Body of pancreas (tissue), 4 donors: Measurements from ENCODE around the gene NOBOX. TPM values are rescaled to one million over a fixed set of nuclear protein-coding genes. Genes with fewer than 3 reads are reported as not detected.

Source experiments
- ATAC-seq: fragments of 150-250 bp; one replicate; pipeline ENCODE4 v1.9.1; 2016
- DNase-seq, 4 donors: peaks; one replicate each; pipeline ENCODE4 v3.0.0-alpha.2; 2019
- H3K27ac ChIP-seq, 4 donors: fragments of 200-600 bp; sonication (generic); 1 replicate in 3 of 4; 2 replicates in 1 of 4; pipeline versions ENCODE4 v1.5.1 to v1.6.1; 2016 to 2019; ENCODE audit warnings: mild to moderate bottlenecking in 1 of 4, mixed read lengths in 1 of 4, moderate library complexity in 1 of 4
- H3K27me3 ChIP-seq, 2 donors: fragments of 200-600 bp; sonication (generic); one replicate each; pipeline ENCODE4 v1.6.0; 2016; ENCODE audit warnings: mild to moderate bottlenecking in 1 of 2
- H3K36me3 ChIP-seq, 2 donors: fragments of 200-600 bp; sonication (generic); replicated peaks in 1 of 2; 2 replicates each; pipeline ENCODE4 v1.5.1; 2016; ENCODE audit warnings: low read depth in 2 of 2; ENCODE audit not compliant: insufficient read depth in 1 of 2
- H3K4me1 ChIP-seq: fragments of 200-600 bp; sonication (generic); one replicate; pipeline ENCODE4 v1.6.0; 2016
- H3K4me3 ChIP-seq, 2 donors: fragments of 200-600 bp; sonication (generic); 1 replicate in 1 of 2; 2 replicates in 1 of 2; pipeline ENCODE4 v1.5.1; 2016 to 2019
- H3K9me3 ChIP-seq, 3 donors: fragments of 200-600 bp; sonication (generic); 1 replicate in 2 of 3; 2 replicates in 1 of 3; pipeline ENCODE4 v1.5.1; 2016
- CTCF ChIP-seq, 7 experiments: fragments of 450-650 bp in 4 of 7; fragments of 200-600 bp in 3 of 7; sonication (generic) in 3 of 7; IDR thresholded peaks; one replicate each; pipeline ENCODE4 v1.5.1; 2016 to 2019; ENCODE audit warnings: antibody characterized with exemption in 7 of 7
- POLR2A ChIP-seq, 3 donors: fragments of 450-650 bp; IDR thresholded peaks; one replicate each; pipeline ENCODE4 v1.6.1; 2016; ENCODE audit warnings: antibody characterized with exemption in 3 of 3, mild to moderate bottlenecking in 2 of 3
- WGBS, 2 donors: methylation state at CpG; one replicate each; pipeline ENCODE4 v1.1.5; 2017; 5-methylcytosine and 5-hydroxymethylcytosine counted together
- intact Hi-C: fragments of 100-400 bp; cut with DNase I; formaldehyde crosslinking; loops from one replicate; pipeline ENCODE4 v1.15.1; 2023
- total RNA-seq, 2 donors: library from RNA; depleted of rRNA; stranded (reverse); fragments of >200 nt; gene quantifications; one replicate each; pipeline ENCODE4 v1.1.0, GENCODE V29; 2016

Gene NOBOX
- total RNA-seq, 2 donors from 2014 or later = not detected

- Histone ChIP-seq H3K36me3 (no peaks in the 10 kb centered on the region), H3K4me1 (no peaks in the 10 kb centered on the region), H3K27ac (no peak overlapping the region), H3K9me3 (no peaks in the 10 kb centered on the region), H3K27me3 (no peaks in the 10 kb centered on the region), H3K4me3 (no peak overlapping the region)
- DNase-seq = no peak
- ATAC-seq = no peak
- no peak for TF ChIP-seq CTCF (IDR thresholded peaks at IDR 0.05)
- no peak for TF ChIP-seq POLR2A (IDR thresholded peaks at IDR 0.05)
- intact Hi-C loops = no loop called here
- 77 to 79% methylated on average over 9 of the region's 9 CpGs for WGBS, 2 donors
Observed at GRCh38 chr7:144398291-144398690, 5.2 kb downstream of the NOBOX start.

- ATAC-seq (no peak), DNase-seq (no peak)
- H3K27me3 ChIP-seq = no peaks in the 10 kb centered on the region
- H3K36me3 ChIP-seq = no peaks in the 10 kb centered on the region
- 58 to 67% methylated on average over 3 to 4 of the region's 4 CpGs for WGBS, 2 donors
- intact Hi-C loops = no loop called here
- H3K4me1 ChIP-seq = peaks cover under 1% of the 10 kb centered on the region
- no peaks in the 10 kb centered on the region for H3K9me3 ChIP-seq
- H3K4me3 ChIP-seq = no peak overlapping the region
- TF ChIP-seq CTCF (IDR thresholded peaks at IDR 0.05) (no peak), POLR2A (IDR thresholded peaks at IDR 0.05) (no peak)
- no peak overlapping the region for H3K27ac ChIP-seq
Observed at GRCh38 chr7:144397086-144397485, 6.4 kb downstream of the NOBOX start.

- Histone ChIP-seq H3K27me3 (no peaks in the 10 kb centered on the region), H3K36me3 (no peaks in the 10 kb centered on the region), H3K4me3 (no peak overlapping the region), H3K9me3 (no peaks in the 10 kb centered on the region), H3K27ac (no peak overlapping the region), H3K4me1 (peaks cover 6% of the 10 kb centered on the region)
- ATAC-seq (peak; percentile 71), DNase-seq (peak in 1 of 4 donors; percentile 25)
- no peak for TF ChIP-seq POLR2A (IDR thresholded peaks at IDR 0.05)
- peak; percentile 29 to 88 (median 77) for TF ChIP-seq CTCF (IDR thresholded peaks at IDR 0.05)
- intact Hi-C loops = no loop called here
- WGBS, 2 donors = 1% methylated on average over 8 of the region's 8 CpGs
Observed at GRCh38 chr7:144391823-144392255, 11.7 kb downstream of the NOBOX start.

GRCh38 chr7:144391014-144391413, 12.5 kb downstream of the NOBOX start:
- Histone ChIP-seq H3K36me3 (no peaks in the 10 kb centered on the region), H3K9me3 (no peaks in the 10 kb centered on the region), H3K27me3 (no peaks in the 10 kb centered on the region), H3K27ac (no peak overlapping the region), H3K4me1 (peaks cover 6% of the 10 kb centered on the region), H3K4me3 (no peak overlapping the region)
- 94 to 95% methylated on average over 4 of the region's 4 CpGs for WGBS, 2 donors
- no peak for DNase-seq
- no peak for ATAC-seq
- intact Hi-C loops = no loop called here
- no peak for TF ChIP-seq POLR2A (IDR thresholded peaks at IDR 0.05)
- TF ChIP-seq CTCF (IDR thresholded peaks at IDR 0.05) = no peak

- no peaks in the 10 kb centered on the region for H3K9me3 ChIP-seq
- H3K27ac ChIP-seq = no peak overlapping the region
Observed at GRCh38 chr7:144390481-144390880, 13.0 kb downstream of the NOBOX start.

More at GRCh38 chr7:144390481-144390880, 13.0 kb downstream of the NOBOX start:
- TF ChIP-seq CTCF (IDR thresholded peaks at IDR 0.05) (no peak), POLR2A (IDR thresholded peaks at IDR 0.05) (no peak)
- no peaks in the 10 kb centered on the region for H3K27me3 ChIP-seq
- intact Hi-C loops = no loop called here
- H3K4me3 ChIP-seq = no peak overlapping the region
- no peak for ATAC-seq
- WGBS, 2 donors = 58 to 64% methylated on average over 7 of the region's 7 CpGs
- no peak for DNase-seq
- H3K4me1 ChIP-seq = peaks cover 6% of the 10 kb centered on the region
- H3K36me3 ChIP-seq = no peaks in the 10 kb centered on the region
